ENCODE measurements around the gene SCYL1. TPM values are rescaled to one million over a fixed set of nuclear protein-coding genes. Genes with fewer than 3 reads are reported as not detected.
A peak's percentile ranks its signal among the peaks of the same experiment; 100 is the strongest.

Gene SCYL1
- total RNA-seq, 1 experiment from 2014 or later: 106 TPM

- no TSS peak for BruUV-seq (replicated peaks)
- CTCF ChIA-PET: interaction anchor here (0.6 to 3.4 kb wide), 12 partner anchors 12 to 413 kb away, joined by 3 to 30 read pairs (median 7); partner anchors contain the start of genes FRMD8 and PCNX3
Observed at GRCh38 chr11:65572356-65573051, 47.6 kb downstream of the SCYL1 start, which contains the start of gene FAM89B. Gene FAM89B, plus strand, starts transcription at chr11:65572538. Its CDS starts 132 bp downstream, at chr11:65572670.

GRCh38 chr11:65573391-65574079 lies 48.7 kb downstream of the SCYL1 start:
- POLR2A ChIA-PET (ENCODE audit: unreplicated experiment): interaction anchor here (1.5 kb wide), 1 partner anchor 20 kb away, joined by 4 read pairs; no protein-coding TSS in a partner anchor
- H3F3A ChIP-seq (ENCODE audit: insufficient read depth, low read depth): peaks cover 70% of the 10 kb centered on the region
- CTCF ChIA-PET: interaction anchor here (0.5 to 1.2 kb wide), 2 partner anchors 66 to 224 kb away, joined by 3 to 4 read pairs; no protein-coding TSS in a partner anchor
- H3K4me1 ChIP-seq (replicated peaks; ENCODE audit: insufficient read depth): peaks cover 59% of the 10 kb centered on the region
- no peak for DNase-seq
- TSS peak; percentile 12 for BruUV-seq (replicated peaks)
- no peak overlapping the region for H3K27ac ChIP-seq
- H2AFZ ChIP-seq: no peak overlapping the region
- no peaks in the 10 kb centered on the region for H3K27me3 ChIP-seq (ENCODE audit: insufficient read depth, low read depth)
- intact Hi-C loops (cut with micrococcal nuclease; ENCODE audit: unreplicated experiment): loop anchor here (5.0 kb wide), 5 partner anchors 46 to 479 kb away; partner anchors contain the start of genes CST6, KAT5, NEAT1 and SCYL1
- peaks cover 54% of the 10 kb centered on the region for H3K79me2 ChIP-seq (ENCODE audit: low read depth)
- H3K4me2 ChIP-seq: peak overlapping the region; percentile 96
- no peaks in the 10 kb centered on the region for H3K9me3 ChIP-seq (ENCODE audit: insufficient read depth, low read depth)
- TF ChIP-seq, protein P1, sequence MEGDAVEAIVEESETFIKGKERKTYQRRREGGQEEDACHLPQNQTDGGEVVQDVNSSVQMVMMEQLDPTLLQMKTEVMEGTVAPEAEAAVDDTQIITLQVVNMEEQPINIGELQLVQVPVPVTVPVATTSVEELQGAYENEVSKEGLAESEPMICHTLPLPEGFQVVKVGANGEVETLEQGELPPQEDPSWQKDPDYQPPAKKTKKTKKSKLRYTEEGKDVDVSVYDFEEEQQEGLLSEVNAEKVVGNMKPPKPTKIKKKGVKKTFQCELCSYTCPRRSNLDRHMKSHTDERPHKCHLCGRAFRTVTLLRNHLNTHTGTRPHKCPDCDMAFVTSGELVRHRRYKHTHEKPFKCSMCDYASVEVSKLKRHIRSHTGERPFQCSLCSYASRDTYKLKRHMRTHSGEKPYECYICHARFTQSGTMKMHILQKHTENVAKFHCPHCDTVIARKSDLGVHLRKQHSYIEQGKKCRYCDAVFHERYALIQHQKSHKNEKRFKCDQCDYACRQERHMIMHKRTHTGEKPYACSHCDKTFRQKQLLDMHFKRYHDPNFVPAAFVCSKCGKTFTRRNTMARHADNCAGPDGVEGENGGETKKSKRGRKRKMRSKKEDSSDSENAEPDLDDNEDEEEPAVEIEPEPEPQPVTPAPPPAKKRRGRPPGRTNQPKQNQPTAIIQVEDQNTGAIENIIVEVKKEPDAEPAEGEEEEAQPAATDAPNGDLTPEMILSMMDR (conservative IDR thresholded peaks at IDR 0.05): no peak
- no peak for TF ChIP-seq EZH2 (IDR thresholded peaks at IDR 0.05; ENCODE audit: low read depth)
- H3K4me3 ChIP-seq: peak overlapping the region; percentile 73; the same call in 1 of the 2 replicates
- no peaks in the 10 kb centered on the region for H3K9me2 ChIP-seq (ENCODE audit: insufficient read depth)
- H4K20me1 ChIP-seq (ENCODE audit: insufficient read depth): peaks cover 4% of the 10 kb centered on the region; the same call in 1 of the 2 replicates
- H3K36me3 ChIP-seq (ENCODE audit: low read depth): no peaks in the 10 kb centered on the region

More at GRCh38 chr11:65572356-65573051, 47.6 kb downstream of the SCYL1 start, which contains the start of gene FAM89B:
- peak within 1 kb of the TSS; percentile 96 for H3K4me2 ChIP-seq
- H3K4me1 ChIP-seq (replicated peaks; ENCODE audit: insufficient read depth): peaks cover 61% of the 10 kb centered on the region
- peaks cover 5% of the 10 kb centered on the region; the same call in 1 of the 2 replicates for H3K36me3 ChIP-seq (ENCODE audit: low read depth)
- TF ChIP-seq, protein P1 (conservative IDR thresholded peaks at IDR 0.05): no peak
- TF ChIP-seq EZH2 (IDR thresholded peaks at IDR 0.05; ENCODE audit: low read depth): no peak
- peaks cover 72% of the 10 kb centered on the region for H3F3A ChIP-seq (ENCODE audit: insufficient read depth, low read depth)
- intact Hi-C loops (cut with micrococcal nuclease; ENCODE audit: unreplicated experiment): loop anchor here (5.0 kb wide), 5 partner anchors 45 to 480 kb away; partner anchors contain the start of genes CST6, KAT5, NEAT1 and SCYL1
- H3K27me3 ChIP-seq (ENCODE audit: insufficient read depth, low read depth): no peaks in the 10 kb centered on the region
- no peak within 1 kb of the TSS for H3K27ac ChIP-seq
- H4K20me1 ChIP-seq (ENCODE audit: insufficient read depth): peaks cover under 1% of the 10 kb centered on the region; the same call in 1 of the 2 replicates
- H3K9me3 ChIP-seq (ENCODE audit: insufficient read depth, low read depth): no peaks in the 10 kb centered on the region
- DNase-seq: peak; percentile 67 to 91
- POLR2A ChIA-PET (ENCODE audit: unreplicated experiment): interaction anchor here (0.5 to 1.5 kb wide), 9 partner anchors 12 to 257 kb away, joined by 3 to 47 read pairs (median 4); no protein-coding TSS in a partner anchor
- no peak within 1 kb of the TSS for H2AFZ ChIP-seq
- H3K4me3 ChIP-seq: peak within 1 kb of the TSS; percentile 73
- H3K9me2 ChIP-seq (ENCODE audit: insufficient read depth): no peaks in the 10 kb centered on the region
- H3K79me2 ChIP-seq (ENCODE audit: low read depth): peaks cover 55% of the 10 kb centered on the region
